Epithelial cell of esophagus (primary cell): Measurements from ENCODE around the gene MAPRE2.

Source experiments
- DNase-seq: peaks from one replicate; pipeline ENCODE4 v3.0.0; 2010; ENCODE audit warnings: low read depth
- H3K4me3 ChIP-seq: 2 replicates; pipeline ENCODE4 v1.5.1; 2011; ENCODE audit warnings: mild to moderate bottlenecking, low read length, control low read depth
- CTCF ChIP-seq: IDR thresholded peaks from 2 replicates; pipeline ENCODE4 v1.5.1; 2011; ENCODE audit warnings: low read depth, mild to moderate bottlenecking, low read length, control low read depth, inconsistent platforms; ENCODE audit not compliant: insufficient read depth; ENCODE audit errors: missing control alignments

Gene MAPRE2

GRCh38 chr18:35024196-35024595 lies 17.0 kb upstream of the MAPRE2 start:
- peak; percentile 14 for DNase-seq
- no peak overlapping the region for H3K4me3 ChIP-seq
- no peak for TF ChIP-seq CTCF

GRCh38 chr18:35024965-35025364 lies 16.2 kb upstream of the MAPRE2 start:
- TF ChIP-seq CTCF = no peak
- H3K4me3 ChIP-seq = no peak overlapping the region
- DNase-seq = peak; percentile 33

GRCh38 chr18:35026407-35027061 lies 14.7 kb upstream of the MAPRE2 start:
- TF ChIP-seq CTCF = no peak
- no peak overlapping the region for H3K4me3 ChIP-seq
- DNase-seq = no peak

- TF ChIP-seq CTCF = no peak
- H3K4me3 ChIP-seq = no peak overlapping the region
- DNase-seq = no peak
Observed at GRCh38 chr18:35027206-35027605, 14.0 kb upstream of the MAPRE2 start.

- DNase-seq = no peak
- H3K4me3 ChIP-seq = no peak overlapping the region
- TF ChIP-seq CTCF = no peak
Observed at GRCh38 chr18:35028536-35028935, 12.7 kb upstream of the MAPRE2 start.

- TF ChIP-seq CTCF = no peak
- DNase-seq = no peak
- H3K4me3 ChIP-seq = no peak overlapping the region
Observed at GRCh38 chr18:35029103-35029502, 12.1 kb upstream of the MAPRE2 start.

GRCh38 chr18:35029770-35030169 lies 11.4 kb upstream of the MAPRE2 start:
- DNase-seq = no peak
- no peak overlapping the region for H3K4me3 ChIP-seq
- TF ChIP-seq CTCF = no peak
